ENCODE measurements around the gene NME8.

The NME8 gene

DNA sequence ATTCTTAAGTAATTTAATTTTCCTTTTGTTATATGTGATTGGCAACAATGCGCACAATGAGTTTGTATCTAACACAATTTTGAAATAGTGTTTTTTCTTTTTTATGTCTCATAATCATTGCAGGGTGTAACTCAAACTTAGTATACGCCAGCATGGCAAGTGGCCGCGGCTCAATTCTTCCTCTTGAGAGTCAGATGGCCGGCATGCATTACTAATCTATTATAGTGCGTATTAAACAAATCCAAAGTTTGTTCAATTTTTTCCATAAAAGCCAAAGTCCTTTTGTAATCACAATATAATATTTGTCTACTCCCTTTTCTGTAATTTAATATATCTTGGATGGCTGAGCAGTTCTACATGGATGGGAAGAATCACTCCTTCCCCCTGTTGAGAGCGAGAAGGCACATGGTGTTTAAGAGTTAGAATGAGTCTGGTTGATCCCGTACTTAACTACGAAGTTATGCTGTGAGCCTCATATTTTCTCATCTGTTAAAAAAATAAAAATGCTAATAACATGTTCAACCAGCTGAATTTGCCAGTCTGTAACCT is 84.7 kb downstream of the NME8 start:
- DNase-seq (ENCODE audit: low spot score): no peak

DNA sequence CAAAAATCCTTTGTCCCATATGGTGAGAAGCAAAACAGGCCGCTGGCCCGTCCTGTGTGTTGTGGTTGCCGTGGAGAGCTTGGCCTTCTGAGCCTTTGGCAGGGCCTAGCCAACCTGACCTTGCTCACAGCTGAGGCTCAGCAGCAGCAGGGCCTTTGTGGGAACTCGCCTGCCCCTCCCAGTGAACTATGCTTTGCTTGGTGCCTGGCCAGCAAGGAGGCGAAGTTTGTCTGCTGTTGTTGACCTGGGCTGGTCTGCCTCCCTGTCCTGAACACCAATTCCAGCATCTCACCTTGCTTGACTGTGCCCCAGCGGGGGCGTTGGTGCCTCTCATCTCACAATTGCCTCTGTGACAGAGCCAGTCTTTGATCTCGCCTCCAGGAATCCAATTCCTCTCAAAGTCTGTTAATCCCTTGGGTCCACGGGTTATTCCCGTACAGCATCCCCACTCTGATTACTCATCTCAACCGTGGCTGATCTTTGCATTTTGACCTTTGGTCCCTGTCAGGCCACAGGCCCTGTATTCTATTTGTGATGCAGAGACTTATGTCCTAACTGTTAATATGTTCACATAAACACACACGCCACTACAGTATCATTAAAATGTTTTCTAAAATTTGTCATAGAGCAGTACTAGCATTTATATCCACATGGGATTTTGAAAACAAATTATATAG is 94.7 kb downstream of the NME8 start:
- DNase-seq (ENCODE audit: low spot score): peak; percentile 48

DNA sequence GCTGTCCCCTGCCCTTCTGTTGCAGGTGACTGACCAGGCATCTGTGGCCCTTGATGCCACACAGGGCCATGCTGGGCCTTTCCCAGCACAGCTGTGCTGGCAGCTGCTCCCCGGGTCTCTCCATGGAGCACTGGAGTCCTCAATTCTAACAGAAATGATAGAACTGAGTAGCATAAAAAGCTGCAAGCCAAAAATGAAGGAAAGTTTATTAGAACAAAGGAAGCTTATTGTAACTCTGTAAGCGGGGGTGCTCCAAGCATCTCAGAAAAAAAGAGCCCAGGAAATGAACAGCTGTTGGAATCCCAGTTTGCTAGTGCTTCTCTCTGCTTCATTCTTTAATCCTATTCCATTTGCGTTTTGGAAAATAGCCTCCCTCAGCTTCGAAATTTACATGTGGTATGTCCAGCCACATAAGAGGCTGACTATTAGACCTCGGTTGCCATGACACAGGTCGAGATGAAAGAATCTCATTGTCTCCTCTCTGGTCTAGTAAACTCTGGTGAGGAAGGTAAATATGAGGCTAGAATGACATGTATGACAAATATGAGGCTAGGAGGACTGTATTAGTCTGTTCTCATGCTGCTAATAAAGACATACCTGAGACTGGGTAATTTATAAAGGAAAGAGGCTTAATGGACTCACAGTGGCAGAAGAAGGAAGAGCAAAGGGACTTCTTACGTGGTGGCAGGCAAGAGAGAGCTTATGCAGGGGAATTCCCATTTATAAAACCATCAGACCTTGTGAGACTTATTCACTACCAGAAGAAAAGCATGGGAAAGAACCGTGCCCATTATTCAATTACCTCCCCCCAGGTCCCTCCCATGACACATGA is 95.7 kb downstream of the NME8 start:
- no peak for DNase-seq (ENCODE audit: low spot score)

DNA sequence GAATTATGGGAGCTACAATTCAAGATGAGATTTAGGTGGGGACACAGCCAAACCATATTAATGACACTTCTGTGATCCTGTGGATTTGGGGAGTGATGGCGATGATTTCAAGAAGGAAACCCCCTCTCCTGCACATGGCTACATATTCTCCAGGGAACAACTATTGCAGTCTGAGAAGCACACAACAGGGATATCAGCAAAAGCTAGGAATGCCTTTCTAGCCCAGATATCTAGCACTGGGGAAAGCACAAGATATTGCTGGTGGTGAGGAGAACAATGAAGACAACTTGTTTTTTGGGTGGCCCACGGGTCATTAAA is 96.3 kb downstream of the NME8 start:
- no peak for DNase-seq (ENCODE audit: low spot score)

DNA sequence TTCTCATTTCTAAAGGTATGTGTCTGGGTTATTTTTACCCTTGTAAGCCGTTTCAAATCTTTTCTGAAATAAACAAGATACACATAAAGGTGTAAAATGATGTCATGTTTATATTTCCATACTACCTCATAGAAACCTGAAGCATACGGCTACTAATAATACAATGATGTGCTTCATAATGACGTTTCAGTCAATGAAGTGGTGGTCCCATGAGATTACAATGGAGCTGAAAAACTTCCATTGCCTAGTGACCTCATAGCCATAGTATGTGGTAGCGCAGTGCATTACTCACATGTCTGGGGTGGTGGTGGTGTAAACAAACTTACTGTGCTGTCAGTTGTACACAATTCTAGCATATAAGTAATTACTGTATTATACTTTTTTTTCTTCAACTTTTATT is 96.9 kb downstream of the NME8 start:
- DNase-seq (ENCODE audit: low spot score): no peak

DNA sequence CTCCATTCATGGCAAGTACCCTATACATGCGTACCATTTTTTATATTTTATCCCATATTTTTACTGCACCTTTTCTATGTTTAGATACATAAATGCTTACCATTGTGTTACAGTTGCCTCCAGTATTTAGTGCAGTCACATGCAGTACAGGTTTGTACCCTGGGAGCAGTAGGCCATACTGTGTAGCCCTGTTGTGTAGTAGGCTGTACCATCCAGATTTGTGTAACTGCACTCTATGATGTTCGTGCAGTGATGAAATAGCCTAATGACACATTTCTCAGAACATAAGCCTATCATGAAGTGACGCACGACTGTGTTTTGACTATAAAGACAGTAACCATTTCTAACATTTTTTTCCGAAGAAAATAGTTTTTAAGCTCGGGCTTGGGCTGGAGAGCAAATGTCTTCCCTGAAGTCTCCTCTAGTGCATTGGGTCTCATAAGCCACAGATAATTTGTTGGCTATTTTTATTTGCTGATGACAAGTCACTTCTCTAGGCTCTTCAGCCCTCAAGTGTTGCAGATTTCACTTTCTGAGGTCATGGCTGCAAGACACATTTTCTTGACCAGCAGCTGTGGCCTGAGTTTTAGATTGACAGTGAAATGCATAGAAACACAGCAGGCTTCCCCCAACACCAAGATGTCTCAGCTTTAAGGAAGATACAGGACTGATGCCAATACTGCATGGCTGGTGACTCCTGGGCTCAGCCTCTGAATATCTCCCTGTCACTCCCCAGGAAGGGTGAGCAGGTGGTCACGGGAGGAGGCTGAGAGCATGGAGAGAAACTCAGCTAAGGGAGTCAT is 98.9 kb downstream of the NME8 start:
- DNase-seq (ENCODE audit: low spot score): no peak

DNA sequence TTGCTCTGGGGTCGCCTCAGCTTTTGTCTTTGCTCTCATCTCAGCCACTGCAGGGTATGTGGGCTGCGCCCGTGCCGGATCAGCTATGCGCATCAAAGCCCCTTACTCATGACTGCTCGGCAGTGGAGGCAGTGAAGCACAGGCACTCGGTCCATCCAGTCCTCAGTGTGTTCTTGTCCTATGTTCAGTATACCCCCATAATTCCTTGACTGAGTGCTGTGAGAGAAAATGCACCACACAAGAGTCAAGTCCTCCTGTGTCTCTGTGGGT is 99.5 kb downstream of the NME8 start:
- DNase-seq (ENCODE audit: low spot score): no peak

All from iPS-NIHi11 (cell line).